HEK293 (cell line): ENCODE measurements around the gene COL13A1.

Experiments used
- CTCF ChIA-PET: fragments of 350-600 bp; formaldehyde crosslinking; extraction: SDS; loops from one replicate; lab custom pipeline; 2021; ENCODE audit warnings: antibody characterized with exemption; lab: Yijun Ruan, JAX
- POLR2A ChIA-PET: fragments of 300-600 bp; formaldehyde crosslinking; extraction: SDS; loops from one replicate; lab custom pipeline; 2020; ENCODE audit warnings: antibody characterized with exemption, inconsistent platforms; lab: Yijun Ruan, JAX
- H3K27ac ChIP-seq: fragments of 200-500 bp; sonication (Bioruptor generic); 2 replicates; pipeline ENCODE4 v1.5.1; 2014; ENCODE audit warnings: low read depth, low read length, control low read depth, inconsistent platforms; ENCODE audit errors: extremely low read depth
- H3K36me3 ChIP-seq, 2 experiments: fragments of 200-500 bp in 1 of 2; sonication (Bioruptor generic) in 1 of 2; 1 replicate in 1 of 2; 2 replicates in 1 of 2; pipeline ENCODE4 v1.5.1; 2014 to 2017; ENCODE audit warnings: inconsistent platforms in 2 of 2, low read length in 2 of 2; ENCODE audit not compliant: control insufficient read depth in 2 of 2, insufficient read depth in 1 of 2
- H3K4me1 ChIP-seq: fragments of 200-500 bp; sonication (Bioruptor generic); 2 replicates; pipeline ENCODE4 v1.5.1; 2014; ENCODE audit warnings: mild to moderate bottlenecking, low read length, inconsistent platforms; ENCODE audit not compliant: control insufficient read depth, insufficient read depth
- H3K4me3 ChIP-seq: 2 replicates; pipeline ENCODE4 v1.5.1; 2011; ENCODE audit warnings: low read depth, mild to moderate bottlenecking, control low read depth, low read length, moderate library complexity
- H3K9me3 ChIP-seq: fragments of 200-500 bp; sonication (Bioruptor generic); 2 replicates; pipeline ENCODE4 v1.5.1; 2014; ENCODE audit warnings: low read depth, low read length, inconsistent platforms; ENCODE audit not compliant: control insufficient read depth, insufficient read depth
- ATF2 ChIP-seq: fragments of 450-650 bp; formaldehyde crosslinking; IDR thresholded peaks from 2 replicates; pipeline ENCODE4 v1.5.1; 2016; ENCODE audit warnings: missing biosample characterization, missing genetic modification characterization, low read depth
- HOXC10 ChIP-seq: sonication (generic); formaldehyde crosslinking; IDR thresholded peaks from 2 replicates; pipeline ENCODE4 v1.8.1; 2023; ENCODE audit warnings: mild to moderate bottlenecking, missing genetic modification reagents
- KLF1 ChIP-seq: fragments of 450-650 bp; formaldehyde crosslinking; IDR thresholded peaks from 2 replicates; pipeline ENCODE4 v1.5.1; 2016; ENCODE audit warnings: missing biosample characterization, missing genetic modification characterization
- PRDM6 ChIP-seq: fragments of 450-650 bp; formaldehyde crosslinking; IDR thresholded peaks from 2 replicates; pipeline ENCODE4 v1.5.1; 2017; ENCODE audit warnings: missing biosample characterization, missing genetic modification characterization
- REPIN1 ChIP-seq: fragments of 450-650 bp; formaldehyde crosslinking; IDR thresholded peaks from 2 replicates; pipeline ENCODE4 v1.5.1; 2017; ENCODE audit warnings: missing biosample characterization, missing genetic modification characterization, low read depth
- SCRT2 ChIP-seq: fragments of 450-650 bp; formaldehyde crosslinking; IDR thresholded peaks from 2 replicates; pipeline ENCODE4 v1.5.1; 2016; ENCODE audit warnings: missing biosample characterization, missing genetic modification characterization
- SP3 ChIP-seq: fragments of 450-650 bp; formaldehyde crosslinking; IDR thresholded peaks from 2 replicates; pipeline ENCODE4 v1.5.1; 2016; ENCODE audit warnings: missing biosample characterization, missing genetic modification characterization
- ZBTB10 ChIP-seq: fragments of 450-650 bp; formaldehyde crosslinking; IDR thresholded peaks from 2 replicates; pipeline ENCODE4 v1.5.1; 2016; ENCODE audit warnings: missing biosample characterization, missing genetic modification characterization
- ZFHX2 ChIP-seq: fragments of 450-650 bp; formaldehyde crosslinking; conservative IDR thresholded peaks from 2 replicates; pipeline ENCODE4 v1.5.1; 2016; ENCODE audit warnings: missing biosample characterization, missing genetic modification characterization
- ZIC2 ChIP-seq: fragments of 450-650 bp; formaldehyde crosslinking; IDR thresholded peaks from 2 replicates; pipeline ENCODE4 v1.5.1; 2016; ENCODE audit warnings: missing biosample characterization, missing genetic modification characterization
- ZNF10 ChIP-seq: fragments of 450-650 bp; formaldehyde crosslinking; IDR thresholded peaks from 2 replicates; pipeline ENCODE4 v1.5.1; 2017; ENCODE audit warnings: missing biosample characterization, missing genetic modification characterization
- ZNF132 ChIP-seq: fragments of 450-650 bp; formaldehyde crosslinking; IDR thresholded peaks from 2 replicates; pipeline ENCODE4 v1.5.1; 2017; ENCODE audit warnings: missing biosample characterization, missing genetic modification characterization, borderline replicate concordance
- ZNF146 ChIP-seq: fragments of 450-650 bp; formaldehyde crosslinking; IDR thresholded peaks from 2 replicates; pipeline ENCODE4 v1.5.1; 2016; ENCODE audit warnings: missing biosample characterization, missing genetic modification characterization
- ZNF16 ChIP-seq: fragments of 450-650 bp; formaldehyde crosslinking; IDR thresholded peaks from 2 replicates; pipeline ENCODE4 v1.5.1; 2016; ENCODE audit warnings: low read depth, missing biosample characterization, missing genetic modification characterization
- ZNF354C ChIP-seq: fragments of 450-650 bp; formaldehyde crosslinking; IDR thresholded peaks from 2 replicates; pipeline ENCODE4 v1.5.1; 2016; ENCODE audit warnings: missing biosample characterization, missing genetic modification characterization, low read depth, borderline replicate concordance
- ZNF426 ChIP-seq: fragments of 450-650 bp; formaldehyde crosslinking; IDR thresholded peaks from 2 replicates; pipeline ENCODE4 v1.5.1; 2017; ENCODE audit warnings: missing biosample characterization, missing genetic modification characterization, mild to moderate bottlenecking, inconsistent platforms, moderate library complexity
- ZNF433 ChIP-seq: fragments of 450-650 bp; formaldehyde crosslinking; IDR thresholded peaks from 2 replicates; pipeline ENCODE4 v1.5.1; 2016; ENCODE audit warnings: missing biosample characterization, missing genetic modification characterization, low read depth
- ZNF548 ChIP-seq: fragments of 450-650 bp; formaldehyde crosslinking; IDR thresholded peaks from 2 replicates; pipeline ENCODE4 v1.5.1; 2016; ENCODE audit warnings: missing biosample characterization, missing genetic modification characterization
- ZNF555 ChIP-seq: fragments of 450-650 bp; formaldehyde crosslinking; conservative IDR thresholded peaks from 2 replicates; pipeline ENCODE4 v1.5.1; 2017; ENCODE audit warnings: missing biosample characterization, mild to moderate bottlenecking, missing genetic modification characterization, inconsistent platforms
- ZNF560 ChIP-seq: fragments of 450-650 bp; formaldehyde crosslinking; IDR thresholded peaks from 2 replicates; pipeline ENCODE4 v1.5.1; 2017; ENCODE audit warnings: missing biosample characterization, missing genetic modification characterization, borderline replicate concordance
- ZNF585B ChIP-seq: fragments of 450-650 bp; formaldehyde crosslinking; IDR thresholded peaks from 2 replicates; pipeline ENCODE4 v1.5.1; 2016; ENCODE audit warnings: missing biosample characterization, missing genetic modification characterization
- ZNF701 ChIP-seq: fragments of 450-650 bp; formaldehyde crosslinking; IDR thresholded peaks from 2 replicates; pipeline ENCODE4 v1.5.1; 2016; ENCODE audit warnings: missing biosample characterization, missing genetic modification characterization
- ZNF768 ChIP-seq: fragments of 450-650 bp; formaldehyde crosslinking; IDR thresholded peaks from 2 replicates; pipeline ENCODE4 v1.5.1; 2018; ENCODE audit warnings: missing biosample characterization, mild to moderate bottlenecking, missing genetic modification characterization
- ZNF776 ChIP-seq: fragments of 450-650 bp; formaldehyde crosslinking; IDR thresholded peaks from 2 replicates; pipeline ENCODE4 v1.5.0; 2017; ENCODE audit warnings: missing biosample characterization, missing genetic modification characterization, borderline replicate concordance
- ZNF830 ChIP-seq: fragments of 450-650 bp; IDR thresholded peaks from 2 replicates; pipeline ENCODE4 v1.5.0; 2018; ENCODE audit warnings: missing biosample characterization, missing genetic modification characterization, low read depth, mild to moderate bottlenecking, moderate library complexity
- ZSCAN16 ChIP-seq: fragments of 450-650 bp; formaldehyde crosslinking; IDR thresholded peaks from 2 replicates; pipeline ENCODE4 v1.5.1; 2016; ENCODE audit warnings: missing biosample characterization, missing genetic modification characterization
- ZSCAN4 ChIP-seq: fragments of 450-650 bp; formaldehyde crosslinking; IDR thresholded peaks from 2 replicates; pipeline ENCODE4 v1.5.1; 2017; ENCODE audit warnings: missing biosample characterization, missing genetic modification characterization

The COL13A1 gene

GRCh38 chr10:69813632-69814031 is 11.9 kb downstream of the COL13A1 start:
- H3K4me1 ChIP-seq, result no peaks in the 10 kb centered on the region
- no peaks in the 10 kb centered on the region for H3K9me3 ChIP-seq
- ChIA-PET POLR2A (no interaction called here), CTCF (interaction anchor here (1.3 kb wide), 1 partner anchor 101 kb away, joined by 3 read pairs; no protein-coding TSS in a partner anchor)
- H3K36me3 ChIP-seq, result no peaks in the 10 kb centered on the region
- no peak overlapping the region for H3K4me3 ChIP-seq
- TF ChIP-seq ZNF146 (tag by site-specific recombination), result no peak
- no peak for TF ChIP-seq KLF1 (tag by site-specific recombination)
- TF ChIP-seq ZSCAN16 (tag by site-specific recombination), result no peak
- TF ChIP-seq ZFHX2 (tag by site-specific recombination), result no peak
- no peak for TF ChIP-seq PRDM6 (tag by site-specific recombination)
- no peak for TF ChIP-seq ZNF830 (tag by site-specific recombination)
- TF ChIP-seq ZNF354C (tag by site-specific recombination), result no peak
- no peak for TF ChIP-seq HOXC10 (CRISPR knock-in tag)
- no peak for TF ChIP-seq ZNF132
- no peak for TF ChIP-seq ZNF776
- TF ChIP-seq ZNF560 (tag by site-specific recombination), result no peak
- no peak for TF ChIP-seq ZNF433 (tag by site-specific recombination)
- no peak for TF ChIP-seq ZNF768
- no peak for TF ChIP-seq ZNF555 (tag by site-specific recombination)
- no peak for TF ChIP-seq ZNF426 (tag by site-specific recombination)
- no peak for TF ChIP-seq ATF2 (tag by site-specific recombination)
- TF ChIP-seq ZNF701 (tag by site-specific recombination), result no peak
- no peak for TF ChIP-seq ZNF16
- no peak overlapping the region for H3K27ac ChIP-seq

- CTCF ChIA-PET, result interaction anchor here (1.4 to 2.2 kb wide), 2 partner anchors 13 to 24 kb away, joined by 5 to 6 read pairs; no protein-coding TSS in a partner anchor
- Histone ChIP-seq H3K9me3 (no peaks in the 10 kb centered on the region), H3K4me1 (no peaks in the 10 kb centered on the region), H3K36me3 (no peaks in the 10 kb centered on the region), H3K4me3 (no peak overlapping the region), H3K27ac (no peak overlapping the region)
- peak; percentile 51; the same call in 1 of the 2 replicates for TF ChIP-seq SCRT2 (tag by site-specific recombination)
- no peak for TF ChIP-seq REPIN1 (tag by site-specific recombination)
- TF ChIP-seq, all 188 proteins: peak for 1
- POLR2A ChIA-PET, result no interaction called here
Measured at GRCh38 chr10:69814251-69814650, 12.5 kb downstream of the COL13A1 start.

- Histone ChIP-seq H3K4me1 (no peaks in the 10 kb centered on the region), H3K4me3 (no peak overlapping the region), H3K9me3 (no peaks in the 10 kb centered on the region), H3K27ac (no peak overlapping the region), H3K36me3 (no peaks in the 10 kb centered on the region)
- CTCF ChIA-PET, result interaction anchor here (0.5 to 2.2 kb wide), 6 partner anchors 14 to 110 kb away, joined by 3 to 7 read pairs (median 6); no protein-coding TSS in a partner anchor
- POLR2A ChIA-PET, result interaction anchor here (0.6 kb wide), 1 partner anchor 26 kb away, joined by 3 read pairs; no protein-coding TSS in a partner anchor
- TF ChIP-seq ZNF548 (tag by site-specific recombination), result no peak
- no peak for TF ChIP-seq ZBTB10
- no peak for TF ChIP-seq ZNF585B (tag by site-specific recombination)
- TF ChIP-seq ZSCAN4 (tag by site-specific recombination), result no peak
- TF ChIP-seq ZNF560 (tag by site-specific recombination), result no peak
- TF ChIP-seq ZIC2 (tag by site-specific recombination), result no peak
- TF ChIP-seq ZNF10 (tag by site-specific recombination), result no peak
- no peak for TF ChIP-seq SP3 (tag by site-specific recombination)
Measured at GRCh38 chr10:69815104-69815503, 13.4 kb downstream of the COL13A1 start.
